Activated T-cell treated with anti-CD3 and anti-CD28 coated beads for 24 hours (primary cell): ENCODE results near the gene PCDH18.
"Not testable (repeated sequence)": the region's sequence is repeated elsewhere in the genome, so short reads cannot be mapped to it uniquely, and the experiment has no call there.

Experiments
- DNase-seq: peaks from one replicate; pipeline ENCODE4 v3.0.0-alpha.2; 2020; ENCODE audit warnings: low read depth

PCDH18 gene

GRCh38 chr4:137531168-137531985 lies 917 bp downstream of the PCDH18 start:
- no peak for DNase-seq

- DNase-seq, result no peak
Measured at GRCh38 chr4:137530176-137530575, 2.1 kb downstream of the PCDH18 start.

- no peak for DNase-seq
Measured at GRCh38 chr4:137529432-137529831, 2.9 kb downstream of the PCDH18 start.

- DNase-seq, result no peak
Measured at GRCh38 chr4:137528673-137529072, 3.6 kb downstream of the PCDH18 start.

GRCh38 chr4:137526681-137527080 lies 5.6 kb downstream of the PCDH18 start:
- DNase-seq, result no peak

GRCh38 chr4:137524725-137525369 lies 7.4 kb downstream of the PCDH18 start:
- DNase-seq, result no peak

GRCh38 chr4:137523329-137523728 lies 9.0 kb downstream of the PCDH18 start:
- DNase-seq, result no peak

GRCh38 chr4:137521053-137521452 lies 11.2 kb downstream of the PCDH18 start:
- no peak for DNase-seq

- no peak for DNase-seq
Measured at GRCh38 chr4:137519406-137519805, 12.9 kb downstream of the PCDH18 start.

- DNase-seq, result not testable (repeated sequence)
Measured at GRCh38 chr4:137517323-137517722, 15.0 kb downstream of the PCDH18 start.

GRCh38 chr4:137514406-137515111 lies 17.7 kb downstream of the PCDH18 start:
- no peak for DNase-seq

GRCh38 chr4:137510557-137511265 lies 21.6 kb downstream of the PCDH18 start:
- no peak for DNase-seq

GRCh38 chr4:137509855-137510282 lies 22.4 kb downstream of the PCDH18 start:
- no peak for DNase-seq

GRCh38 chr4:137502339-137503129 lies 29.8 kb downstream of the PCDH18 start:
- no peak for DNase-seq

GRCh38 chr4:137496267-137496666 lies 36.0 kb downstream of the PCDH18 start:
- not testable (repeated sequence) for DNase-seq

- no peak for DNase-seq
Measured at GRCh38 chr4:137495578-137495977, 36.7 kb downstream of the PCDH18 start.

GRCh38 chr4:137483313-137483959 lies 48.9 kb downstream of the PCDH18 start:
- not testable (repeated sequence) for DNase-seq

GRCh38 chr4:137479657-137480056 lies 52.6 kb downstream of the PCDH18 start:
- not testable (repeated sequence) for DNase-seq

GRCh38 chr4:137476345-137476744 lies 55.9 kb downstream of the PCDH18 start:
- DNase-seq, result no peak

- no peak for DNase-seq
Measured at GRCh38 chr4:137474711-137475301, 57.5 kb downstream of the PCDH18 start.
